ENCODE results near the gene CALCOCO1. TPM values are rescaled to one million over a fixed set of nuclear protein-coding genes. Genes with fewer than 3 reads are reported as not detected.

Gene CALCOCO1
- total and polyA plus RNA-seq, 10 of the 15 experiments (the other 5 are each of a cell fraction or from before 2014, with no cell fraction given) = 2.8 to 55.9 (median 13.7) TPM

DNA sequence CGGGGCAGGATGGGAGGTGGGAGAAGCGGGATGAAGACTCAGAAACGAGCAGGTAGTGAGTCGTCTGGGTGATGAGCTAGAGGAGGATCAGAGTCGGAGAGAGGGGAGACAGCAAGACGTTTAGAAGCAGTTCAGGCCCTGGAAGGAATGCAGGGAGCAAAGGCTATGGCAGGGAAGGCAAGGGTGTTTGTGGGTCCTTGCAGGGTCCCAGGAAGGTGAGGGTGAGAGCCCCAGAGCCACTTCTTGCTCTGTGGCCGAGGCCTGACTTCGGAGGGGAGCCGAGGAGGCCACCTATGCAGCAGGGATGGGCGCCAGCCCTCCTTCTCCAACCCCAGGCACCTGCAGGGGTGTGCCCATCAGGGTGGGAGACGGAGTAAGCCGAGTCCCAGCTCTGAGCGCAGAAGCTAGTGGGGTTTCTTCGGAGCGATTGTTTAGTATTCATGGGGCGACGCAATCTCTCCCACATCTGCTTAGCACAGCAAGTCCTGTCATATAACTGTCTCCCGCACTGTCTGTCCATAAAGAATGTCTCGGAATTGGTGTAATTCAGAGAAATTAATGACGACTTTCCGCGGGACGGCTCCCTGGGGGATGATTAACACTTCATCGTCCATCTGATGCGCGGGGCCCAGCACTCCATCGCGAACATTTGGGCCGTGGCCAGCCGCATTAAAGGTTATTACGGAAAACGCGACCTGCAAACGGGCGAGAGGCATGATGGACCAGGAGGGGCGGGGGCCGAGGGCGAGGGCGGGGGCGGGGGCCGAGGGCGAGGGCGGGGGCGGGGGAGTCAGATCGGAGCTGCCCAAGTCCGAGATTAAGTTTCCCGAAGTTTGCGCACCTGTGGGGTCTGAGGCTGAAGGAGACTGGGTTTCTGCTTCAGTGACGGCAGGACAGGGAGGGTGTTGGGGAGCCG, 12.2 kb upstream of the CALCOCO1 start (continued):
- TF ChIP-seq, protein P1, sequence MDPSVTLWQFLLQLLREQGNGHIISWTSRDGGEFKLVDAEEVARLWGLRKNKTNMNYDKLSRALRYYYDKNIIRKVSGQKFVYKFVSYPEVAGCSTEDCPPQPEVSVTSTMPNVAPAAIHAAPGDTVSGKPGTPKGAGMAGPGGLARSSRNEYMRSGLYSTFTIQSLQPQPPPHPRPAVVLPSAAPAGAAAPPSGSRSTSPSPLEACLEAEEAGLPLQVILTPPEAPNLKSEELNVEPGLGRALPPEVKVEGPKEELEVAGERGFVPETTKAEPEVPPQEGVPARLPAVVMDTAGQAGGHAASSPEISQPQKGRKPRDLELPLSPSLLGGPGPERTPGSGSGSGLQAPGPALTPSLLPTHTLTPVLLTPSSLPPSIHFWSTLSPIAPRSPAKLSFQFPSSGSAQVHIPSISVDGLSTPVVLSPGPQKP (IDR thresholded peaks at IDR 0.05; ENCODE audit: low read depth, low read length) = no peak
- TF ChIP-seq SREBF1 (IDR thresholded peaks at IDR 0.05; ENCODE audit: low read length) = no peak

DNA sequence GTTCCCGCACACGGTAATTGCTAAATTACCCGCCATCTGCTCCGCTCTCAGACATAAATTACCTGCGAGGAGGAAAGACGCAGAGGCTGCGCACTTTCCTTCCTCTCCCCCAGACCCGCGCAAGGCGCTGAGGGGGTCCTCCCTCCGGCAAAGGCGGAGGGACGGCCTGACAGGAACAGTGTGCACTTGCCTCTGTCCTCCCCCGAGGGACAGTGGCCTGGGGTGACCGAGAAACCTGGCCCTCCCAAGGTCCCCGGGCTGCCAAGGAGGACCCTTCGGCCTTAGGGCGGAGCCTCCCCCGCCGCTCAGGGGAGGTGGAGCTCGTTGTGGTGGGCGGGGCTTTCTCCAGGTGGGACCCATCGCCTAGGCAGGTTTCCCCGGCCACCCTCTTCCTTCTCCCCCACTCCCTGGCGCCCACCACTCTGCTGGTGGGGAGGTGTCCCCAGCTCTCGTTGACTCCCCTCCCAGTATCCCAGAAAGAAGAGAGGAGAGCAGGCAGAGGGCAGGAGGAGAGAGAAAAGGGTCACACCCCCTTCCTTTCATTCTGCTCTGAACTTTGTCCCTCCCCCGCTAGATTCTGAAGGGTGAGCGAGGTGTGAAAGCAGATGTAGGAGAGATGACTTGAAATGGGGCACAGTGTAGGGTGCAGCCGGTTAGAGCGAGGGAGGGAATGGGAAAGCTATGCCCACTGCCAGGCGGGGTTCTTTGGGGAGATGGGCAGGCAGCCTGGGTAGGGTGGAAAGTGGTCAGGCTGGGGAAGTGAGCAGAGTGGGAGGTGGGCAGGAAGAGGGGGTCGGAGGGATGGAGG, 11.4 kb upstream of the CALCOCO1 start:
- DNase-seq (ENCODE audit: low read depth, low spot score) (no peak), ATAC-seq (peak; percentile 59), FAIRE-seq (no peak)
- WGBS (ENCODE audit: insufficient coverage, insufficient replicate concordance, low lambda C conversion rate, missing lambda C conversion rate) = 12% methylated on average over 23 of the region's 32 CpGs
- ChIA-PET POLR2A (interaction anchor here (1.6 kb wide), 1 partner anchor 10 kb away, joined by 8 read pairs; no protein-coding TSS in a partner anchor), RAD21 (ENCODE audit: unreplicated experiment) (interaction anchor here (0.9 to 1.0 kb wide), 3 partner anchors 12 to 195 kb away, joined by 3 to 4 read pairs (median 4); no protein-coding TSS in a partner anchor), CTCF (interaction anchor here (0.6 to 18.6 kb wide), 9 partner anchors 5 to 195 kb away, joined by 3 to 459 read pairs (median 6); partner anchors contain the start of genes ATP5MC2 and CALCOCO1), SMC1A (ENCODE audit: uncharacterized antibody, unreplicated experiment) (interaction anchor here (1.0 to 9.8 kb wide), 3 partner anchors 8 to 195 kb away, joined by 3 to 128 read pairs (median 4); partner anchors contain the start of gene CALCOCO1)
- Histone ChIP-seq H4K20me1 (ENCODE audit: control insufficient read depth, insufficient read depth) (no peaks in the 10 kb centered on the region), H3K36me3 (ENCODE audit: control insufficient read depth in 2 of 2, insufficient read depth in 2 of 2, low read length in 1 of 2) (no peaks in the 10 kb centered on the region), H3K9me3 (replicated peaks; ENCODE audit: control insufficient read depth, insufficient read depth, low read length) (no peaks in the 10 kb centered on the region), H2AFZ (ENCODE audit: control insufficient read depth, low read depth, low read length) (peak overlapping the region; percentile 23; the same call in 1 of the 2 replicates), H3K4me1 (ENCODE audit: control insufficient read depth, insufficient read depth, low read length) (peaks cover 4% of the 10 kb centered on the region), H3K27me3 (replicated peaks in 1 of 2; ENCODE audit: control insufficient read depth in 2 of 2, insufficient read depth in 2 of 2, low read length in 1 of 2) (peaks cover 18 to 33% of the 10 kb centered on the region in 2 experiments), H3K4me2 (ENCODE audit: control insufficient read depth, insufficient read depth) (peak overlapping the region; percentile 42), H3K9ac (ENCODE audit: control insufficient read depth, insufficient read depth, low read length) (no peak overlapping the region), H3K4me3 (no peak overlapping the region), H3K27ac (ENCODE audit: control insufficient read depth, insufficient read depth) (no peak overlapping the region), H3K79me2 (ENCODE audit: control insufficient read depth, insufficient read depth, low read length) (no peaks in the 10 kb centered on the region)
- in situ Hi-C loops (cut with MboI) (no loop called here), intact Hi-C loops (cut with micrococcal nuclease; ENCODE audit: unreplicated experiment) (no loop called here)
- no peak for TF ChIP-seq SUZ12 (IDR thresholded peaks at IDR 0.05; ENCODE audit: unreplicated experiment)
- no peak for TF ChIP-seq RAD21 (IDR thresholded peaks at IDR 0.05; ENCODE audit: insufficient read depth, low read depth, low read length)
- TF ChIP-seq SUPT20H (IDR thresholded peaks at IDR 0.05; ENCODE audit: borderline replicate concordance, control insufficient read depth, low read depth, low read length) = no peak
- TF ChIP-seq, protein P2, sequence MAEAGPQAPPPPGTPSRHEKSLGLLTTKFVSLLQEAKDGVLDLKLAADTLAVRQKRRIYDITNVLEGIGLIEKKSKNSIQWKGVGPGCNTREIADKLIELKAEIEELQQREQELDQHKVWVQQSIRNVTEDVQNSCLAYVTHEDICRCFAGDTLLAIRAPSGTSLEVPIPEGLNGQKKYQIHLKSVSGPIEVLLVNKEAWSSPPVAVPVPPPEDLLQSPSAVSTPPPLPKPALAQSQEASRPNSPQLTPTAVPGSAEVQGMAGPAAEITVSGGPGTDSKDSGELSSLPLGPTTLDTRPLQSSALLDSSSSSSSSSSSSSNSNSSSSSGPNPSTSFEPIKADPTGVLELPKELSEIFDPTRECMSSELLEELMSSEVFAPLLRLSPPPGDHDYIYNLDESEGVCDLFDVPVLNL (IDR thresholded peaks at IDR 0.05; ENCODE audit: low read depth, low read length) = no peak
- BruUV-seq (replicated peaks) = no TSS peak

Measured in GM12878 (cell line).